CD4-positive, alpha-beta T cell treated with Interleukin-12 subunit alpha and Interleukin-12 subunit beta, for 1 hour (primary cell): Measurements from ENCODE around the gene CHL1.

Experiments
- DNase-seq: peaks from one replicate; pipeline ENCODE4 v3.0.0-alpha.2; 2020

Gene CHL1

DNA sequence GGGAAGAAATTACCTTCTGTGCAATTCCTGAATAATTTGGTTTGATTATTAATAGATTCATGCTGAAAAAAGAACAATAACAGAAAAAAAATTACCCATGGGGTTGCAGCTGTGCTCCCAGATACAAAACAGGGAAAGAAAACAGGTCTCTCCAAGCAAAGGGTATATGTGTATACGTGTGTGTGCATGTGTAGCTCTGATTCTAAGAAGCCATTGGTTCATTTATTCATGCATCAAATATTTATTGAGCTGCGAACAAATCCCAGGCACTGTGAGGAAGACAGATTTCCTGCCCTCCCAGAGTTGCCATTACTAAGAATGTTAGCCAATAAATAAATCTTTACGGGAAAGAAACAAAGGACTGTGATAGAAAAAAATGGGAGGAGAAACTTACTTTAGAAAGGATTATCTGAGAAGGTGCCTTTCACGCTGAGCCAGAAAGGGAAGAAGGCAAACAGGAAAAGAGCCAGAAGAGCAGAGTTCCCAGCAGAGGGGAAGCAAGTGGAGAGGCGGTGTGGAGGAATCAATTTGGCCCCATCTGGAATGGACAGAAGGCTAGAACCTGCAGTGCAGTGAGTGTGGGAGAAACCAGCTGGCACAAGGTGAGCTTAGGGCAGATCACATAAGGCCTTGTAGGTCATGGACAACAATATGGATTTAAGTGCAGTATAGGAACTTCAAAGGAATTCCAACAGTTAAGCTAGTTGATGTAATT is 20.7 kb downstream of the CHL1 start:
- DNase-seq, result no peak

DNA sequence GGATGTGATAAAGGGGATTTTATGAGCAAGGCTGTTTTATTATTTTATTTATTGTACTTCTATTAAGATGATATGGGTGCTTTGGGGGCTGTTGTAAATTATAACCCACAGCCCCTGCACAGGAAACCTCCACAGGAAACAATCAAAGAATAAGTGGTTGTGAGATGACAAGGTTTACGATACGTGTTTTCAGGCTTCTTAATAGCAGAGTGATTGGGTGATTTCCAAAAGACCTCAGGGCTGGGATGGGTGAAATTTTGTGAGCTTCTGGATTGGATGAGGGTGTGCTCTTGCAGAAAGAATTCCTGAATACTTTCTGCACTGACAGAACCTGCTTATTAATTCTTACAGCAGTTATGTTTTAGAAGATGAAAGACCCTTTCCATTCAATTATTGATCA is 21.4 kb downstream of the CHL1 start:
- DNase-seq, result no peak

DNA sequence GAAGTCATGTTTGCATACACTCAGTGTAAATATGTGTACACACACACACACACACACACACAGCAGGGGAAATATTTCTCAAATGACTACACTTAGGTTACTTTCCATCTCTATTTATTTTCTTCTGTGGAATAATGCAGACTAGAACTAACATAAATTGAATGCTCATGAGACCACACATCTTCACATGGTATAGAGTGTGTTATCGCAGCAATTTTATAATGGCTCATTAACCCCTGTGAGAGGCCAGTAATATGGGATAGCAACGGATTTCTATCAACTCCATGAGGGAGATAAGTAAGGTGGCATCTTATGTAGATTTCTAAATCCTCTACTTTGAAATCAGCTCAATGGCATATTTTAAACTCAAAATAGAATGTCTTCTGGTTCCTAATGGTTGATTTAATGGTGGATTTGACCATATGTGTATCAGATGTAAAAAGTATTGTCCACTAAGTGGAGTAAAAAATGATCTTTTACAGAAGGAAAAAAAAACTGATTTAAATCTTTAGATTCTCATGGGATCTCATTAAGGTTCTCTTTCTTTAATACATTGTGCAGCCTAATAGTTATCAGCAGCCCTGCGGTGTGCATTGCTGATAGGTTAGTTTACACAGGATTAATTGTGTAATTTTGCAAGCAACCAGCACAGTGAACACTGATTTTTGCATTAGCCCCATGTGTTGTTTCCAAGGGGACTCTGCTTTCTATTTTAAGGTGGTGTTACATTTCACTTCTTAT is 32.0 kb downstream of the CHL1 start:
- no peak for DNase-seq

DNA sequence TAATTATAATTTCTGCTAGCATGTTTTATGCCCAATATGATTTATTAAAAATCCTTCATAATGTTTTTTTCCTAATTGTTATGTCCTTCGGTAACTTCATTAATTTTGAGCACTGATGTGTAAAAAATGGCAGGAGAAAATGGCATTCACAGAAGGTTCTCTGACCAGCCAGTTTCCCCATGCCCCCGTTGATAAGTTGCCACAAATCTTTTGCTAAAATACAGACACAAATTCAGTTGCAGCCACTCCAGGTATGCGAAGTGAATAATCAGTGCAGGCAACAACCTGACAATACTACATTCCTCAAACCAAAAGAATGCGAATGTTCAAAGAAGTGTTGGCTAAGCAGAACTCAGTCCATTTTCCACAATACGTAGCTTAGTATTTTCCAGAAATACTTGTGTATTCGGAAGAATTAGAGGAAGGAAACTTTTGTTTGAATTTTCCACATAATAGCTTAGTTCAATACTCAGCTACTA is 32.7 kb downstream of the CHL1 start:
- no peak for DNase-seq

DNA sequence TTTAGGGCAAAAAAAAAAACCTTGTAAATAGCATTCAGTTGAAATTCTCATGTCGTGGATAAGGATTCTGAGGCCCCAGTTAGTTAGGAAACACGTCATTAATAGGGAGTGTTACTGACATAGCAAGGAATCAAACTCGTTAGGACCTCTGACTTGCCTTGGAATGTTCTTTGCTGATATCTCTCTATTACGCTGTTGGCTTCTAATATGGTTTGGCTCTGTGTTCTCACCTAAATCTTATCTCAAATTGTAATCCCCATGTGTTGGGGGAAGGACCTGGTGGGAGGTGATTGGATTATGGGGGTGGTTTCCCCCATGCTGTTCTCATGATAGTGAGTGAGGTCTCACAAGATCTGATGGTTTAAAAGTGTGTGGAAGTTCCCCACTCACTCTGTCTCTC is 40.3 kb downstream of the CHL1 start:
- no peak for DNase-seq

DNA sequence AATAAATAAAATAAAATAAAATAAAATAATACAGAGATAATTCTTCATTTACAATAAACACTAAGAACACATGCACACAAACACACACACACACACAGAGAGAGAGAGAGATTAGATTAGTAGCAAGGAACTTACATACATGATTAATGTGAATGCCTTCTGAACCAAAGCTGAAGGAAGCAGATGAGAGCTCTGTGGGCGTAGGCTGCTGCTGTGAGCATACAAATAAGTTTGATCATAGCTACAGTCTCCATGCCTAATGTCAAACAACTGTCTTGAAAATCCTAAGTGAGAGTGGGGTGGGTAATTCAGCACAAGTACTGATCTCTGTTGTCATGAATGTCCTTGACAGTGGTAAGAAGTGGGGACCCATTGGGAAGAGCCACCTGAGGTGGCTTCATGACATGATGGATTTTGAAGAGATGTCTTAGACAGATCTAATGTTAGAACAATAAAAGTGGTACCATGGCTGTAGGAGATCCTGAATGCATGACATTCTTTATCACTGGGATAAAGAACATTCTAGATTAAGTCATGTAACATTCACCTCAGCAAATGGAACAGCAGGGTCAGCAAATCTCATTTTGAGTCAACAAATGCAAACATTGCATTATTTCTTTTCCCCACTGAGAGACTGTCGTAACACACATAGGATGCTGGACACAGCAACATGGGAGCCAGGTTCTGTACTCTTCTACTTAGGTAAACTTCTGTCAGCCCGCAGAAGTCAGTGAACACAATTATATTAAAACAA is 46.2 kb downstream of the CHL1 start:
- no peak for DNase-seq

DNA sequence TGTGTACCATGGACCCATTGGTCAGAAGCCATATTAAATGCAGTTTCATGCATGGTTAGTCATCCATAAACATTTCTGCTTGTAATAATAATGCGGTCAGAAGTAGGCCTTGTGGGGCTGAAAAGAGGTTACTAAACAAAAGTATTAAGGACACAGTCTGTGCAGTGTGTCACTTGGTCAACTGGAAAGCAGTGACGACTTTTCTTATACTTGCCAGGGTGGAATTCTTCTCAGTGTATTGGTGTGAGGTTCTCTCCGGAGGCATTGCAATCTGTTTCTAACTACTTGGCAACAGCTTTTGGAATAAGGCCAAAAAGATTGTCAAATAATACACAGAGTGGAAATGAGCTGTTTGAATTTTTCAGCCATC is 46.8 kb downstream of the CHL1 start:
- DNase-seq, result no peak

DNA sequence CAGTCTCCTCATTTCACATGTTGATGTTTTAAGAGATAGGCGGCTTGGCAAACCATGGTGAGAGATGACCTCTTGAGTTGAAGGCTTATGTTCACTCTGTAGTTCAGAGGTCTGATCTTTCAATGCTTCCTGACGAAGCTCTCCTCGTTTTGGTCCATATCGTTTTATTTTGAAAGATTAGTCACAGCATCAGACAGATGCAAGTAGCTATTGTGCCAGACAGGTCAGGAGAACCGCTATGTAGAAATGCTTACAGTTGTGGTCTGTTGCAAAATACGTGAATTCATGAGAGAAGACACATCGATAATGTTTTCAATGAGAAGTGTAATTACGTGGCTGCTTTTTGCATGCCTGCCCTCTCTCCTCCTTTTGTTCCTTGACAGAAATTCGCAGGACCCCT is 47.5 kb downstream of the CHL1 start:
- DNase-seq, result no peak

DNA sequence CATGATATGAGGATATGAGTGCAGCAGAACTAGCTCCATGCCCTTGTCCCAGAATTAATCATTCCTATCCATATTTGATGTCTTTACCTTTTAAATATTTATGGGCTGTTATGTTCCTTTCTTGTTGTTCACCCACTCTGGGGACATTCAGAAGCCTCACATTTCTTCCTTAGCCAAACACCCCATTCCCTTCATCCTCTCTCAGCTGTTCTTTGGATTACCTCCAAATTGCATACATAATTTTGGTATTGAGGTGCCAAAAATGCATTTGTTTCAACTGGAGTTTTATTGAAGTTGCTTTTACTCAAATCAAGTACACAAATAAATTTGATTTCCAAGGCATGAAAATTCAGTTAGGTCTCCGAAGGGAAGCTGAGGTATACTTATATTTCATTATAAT is 51.4 kb downstream of the CHL1 start:
- DNase-seq, result no peak

DNA sequence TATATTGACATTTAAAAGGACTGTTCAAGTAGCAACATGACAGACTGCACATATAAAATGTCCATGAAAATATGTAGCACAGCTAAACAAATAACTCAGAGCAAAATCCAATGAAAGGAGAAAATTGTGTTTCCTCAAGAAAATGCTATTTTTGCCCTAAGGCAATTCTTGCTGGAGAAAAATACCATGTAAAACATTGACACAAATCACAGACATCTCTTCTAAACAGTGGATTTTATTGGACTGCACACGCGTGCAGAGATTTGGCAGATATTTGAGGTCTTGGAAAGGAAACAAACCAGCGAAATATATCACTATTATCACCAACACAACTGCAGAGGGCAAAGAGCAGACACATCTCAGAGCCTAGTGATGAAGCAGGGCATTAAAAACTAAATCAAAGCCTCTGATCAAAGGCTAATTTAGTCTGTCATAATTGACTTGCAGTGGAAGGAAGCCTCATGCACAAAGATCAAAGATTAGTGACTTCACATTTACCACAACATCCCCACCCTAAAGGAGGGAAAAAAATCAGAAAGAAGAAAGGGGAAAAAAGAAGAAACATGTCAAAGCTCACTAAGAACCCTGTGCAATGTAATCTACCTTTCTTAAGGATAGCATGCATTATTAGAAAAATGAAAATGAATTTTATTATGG is 52.4 kb downstream of the CHL1 start:
- no peak for DNase-seq

DNA sequence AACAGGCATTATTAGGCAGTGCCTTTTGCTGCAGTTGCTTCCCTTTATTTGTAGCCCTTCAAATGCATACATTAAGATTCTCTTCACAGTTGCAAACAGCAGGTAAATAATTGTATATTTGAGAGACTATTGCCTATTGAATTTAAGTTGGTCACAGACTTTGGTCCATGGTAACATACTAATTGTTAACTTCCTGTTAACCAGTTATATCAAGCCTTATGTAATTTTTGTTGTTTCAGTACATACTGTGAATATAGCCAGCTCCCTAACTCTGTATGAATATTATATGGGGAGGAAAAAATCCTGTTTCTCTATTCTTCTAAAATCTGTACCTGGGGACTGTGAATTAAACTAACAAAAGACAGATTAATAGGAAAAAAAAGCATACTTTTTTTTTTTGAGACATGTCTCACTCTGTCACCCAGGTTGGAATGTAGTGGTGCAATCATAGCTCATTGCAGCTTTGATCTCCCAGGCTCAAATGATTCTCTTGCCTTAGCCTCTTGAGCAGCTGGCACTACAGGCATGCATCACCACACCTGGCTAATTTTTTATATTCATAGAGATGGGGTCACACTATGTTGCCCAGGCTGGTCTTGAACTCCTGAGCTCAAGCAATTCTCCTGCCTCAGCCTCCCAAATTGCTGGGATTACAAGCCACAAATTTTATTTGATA is 53.2 kb downstream of the CHL1 start:
- no peak for DNase-seq

DNA sequence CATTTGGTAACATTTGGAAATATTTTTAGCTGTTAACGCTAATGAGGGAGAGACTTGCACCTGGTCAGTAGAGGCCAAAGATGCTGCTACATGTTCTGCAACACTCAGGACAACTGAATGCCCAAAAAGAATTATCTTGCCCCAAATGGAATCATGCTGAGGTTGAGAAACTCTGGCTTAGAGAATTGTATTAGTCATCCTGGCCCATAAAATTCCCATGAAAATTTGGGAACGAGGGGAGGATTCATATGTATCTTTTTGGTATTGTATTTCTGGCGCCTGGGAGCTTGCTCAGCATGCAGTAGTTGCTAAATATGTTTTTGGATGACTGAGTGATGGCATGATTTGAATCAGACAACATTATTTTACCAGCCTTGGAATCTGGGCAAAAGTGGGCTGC is 59.9 kb downstream of the CHL1 start:
- DNase-seq, result no peak

DNA sequence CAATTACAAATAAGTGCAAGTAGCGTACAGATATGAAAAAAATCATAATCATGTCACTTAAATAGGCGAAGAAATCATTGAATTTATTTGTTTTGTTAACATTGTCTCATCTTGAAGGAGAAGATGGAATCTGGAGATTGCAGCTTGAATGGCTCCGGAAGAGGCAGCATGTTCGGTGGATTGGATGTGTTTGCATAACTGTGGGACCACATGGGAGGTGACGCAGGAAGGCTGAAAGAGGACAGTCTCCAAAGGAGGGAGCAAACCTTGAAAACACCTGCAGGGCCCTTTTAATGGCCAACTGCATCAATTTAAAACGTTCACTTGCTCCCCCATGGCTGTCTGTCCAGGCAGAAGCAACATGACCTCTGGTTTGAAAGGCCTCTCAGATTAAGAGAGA is 61.3 kb downstream of the CHL1 start:
- DNase-seq, result no peak

DNA sequence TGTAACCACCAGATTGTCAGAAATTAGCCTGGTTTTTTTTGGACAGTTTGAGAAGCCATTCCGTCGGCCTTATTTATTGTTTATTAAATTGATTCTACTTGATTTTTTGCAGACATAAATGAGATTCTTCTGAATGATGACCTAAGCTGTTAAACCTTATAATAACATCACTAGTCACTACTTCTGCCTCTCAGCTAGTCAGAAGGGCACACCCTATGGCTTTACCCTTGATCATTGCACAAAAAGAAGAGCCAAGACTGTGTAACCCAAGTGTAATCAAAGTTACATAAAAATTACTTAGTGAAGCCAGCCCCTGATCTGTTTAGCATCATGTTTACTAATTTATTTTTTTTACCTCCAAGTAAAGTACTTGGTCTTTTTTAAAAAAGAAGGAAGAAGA is 64.3 kb downstream of the CHL1 start:
- DNase-seq, result no peak

DNA sequence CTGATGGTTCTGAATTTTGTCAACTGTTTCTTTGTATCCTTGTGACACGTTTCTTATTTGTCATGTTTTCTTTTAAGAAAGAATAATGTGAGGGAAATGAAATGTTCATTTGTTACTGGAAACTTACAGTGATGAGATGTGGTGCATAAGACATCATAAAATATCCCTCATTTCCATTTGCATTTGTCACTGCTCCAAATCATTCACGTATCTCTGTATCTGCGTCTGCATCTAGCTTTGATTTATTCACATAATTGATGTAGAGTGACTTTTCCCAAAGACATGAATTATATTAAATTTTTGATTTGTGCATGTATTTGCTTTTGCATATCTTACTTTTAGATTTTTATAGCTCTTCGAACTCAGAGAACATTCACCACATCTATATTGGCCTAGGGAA is 66.8 kb downstream of the CHL1 start:
- DNase-seq, result no peak

DNA sequence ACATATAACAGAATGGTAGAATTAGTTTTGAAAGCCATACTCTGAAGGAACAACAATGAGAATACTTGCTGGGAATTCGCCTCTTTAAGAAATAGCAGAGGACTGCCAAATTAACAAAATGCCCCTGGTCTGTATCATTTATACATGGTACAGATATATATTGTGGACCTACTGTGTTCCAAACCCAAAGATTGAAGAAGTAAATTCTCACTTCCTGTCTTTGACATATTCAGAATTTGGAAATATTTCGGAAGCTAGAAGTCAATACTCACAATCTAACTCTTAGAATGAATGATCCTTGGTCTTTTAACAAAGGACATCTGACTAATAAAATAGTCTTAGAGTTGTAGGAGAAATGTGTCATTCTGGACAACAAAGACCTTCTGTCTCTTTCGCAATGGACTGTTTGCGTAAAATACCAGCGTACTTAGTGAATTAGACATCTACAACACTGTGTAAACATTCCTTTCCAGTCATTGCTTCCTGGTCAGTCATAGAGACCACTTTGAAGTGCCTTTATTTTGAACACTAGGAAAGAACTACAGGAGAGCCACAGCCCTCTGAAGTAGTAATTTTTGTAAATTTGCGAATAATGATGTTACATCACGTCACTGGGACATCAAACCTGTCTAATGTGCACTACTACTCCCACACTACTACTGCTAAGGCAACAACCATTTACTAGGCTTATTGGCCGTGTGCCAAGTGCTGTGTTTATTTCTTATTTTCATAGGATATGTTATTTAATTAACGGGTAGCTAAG is 68.0 kb downstream of the CHL1 start:
- DNase-seq, result no peak

DNA sequence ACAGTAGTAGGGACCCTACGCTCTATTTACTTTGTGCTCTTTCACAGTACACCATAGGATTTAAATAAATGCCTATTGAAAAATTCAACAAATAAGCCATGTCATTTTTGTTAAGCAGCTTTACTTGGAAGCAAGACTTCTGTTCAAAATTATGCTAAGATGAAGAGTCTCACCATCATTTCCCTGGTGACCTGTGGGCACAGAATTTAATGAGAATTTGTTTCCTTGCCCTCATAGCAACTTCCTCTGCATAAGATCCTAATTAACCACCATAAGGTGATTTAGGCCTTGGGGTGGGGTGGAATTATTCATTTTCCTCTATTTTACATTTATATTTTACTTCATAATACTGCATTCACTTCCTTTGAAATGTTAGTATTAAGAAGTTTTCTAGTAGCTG is 70.5 kb downstream of the CHL1 start:
- DNase-seq, result no peak

DNA sequence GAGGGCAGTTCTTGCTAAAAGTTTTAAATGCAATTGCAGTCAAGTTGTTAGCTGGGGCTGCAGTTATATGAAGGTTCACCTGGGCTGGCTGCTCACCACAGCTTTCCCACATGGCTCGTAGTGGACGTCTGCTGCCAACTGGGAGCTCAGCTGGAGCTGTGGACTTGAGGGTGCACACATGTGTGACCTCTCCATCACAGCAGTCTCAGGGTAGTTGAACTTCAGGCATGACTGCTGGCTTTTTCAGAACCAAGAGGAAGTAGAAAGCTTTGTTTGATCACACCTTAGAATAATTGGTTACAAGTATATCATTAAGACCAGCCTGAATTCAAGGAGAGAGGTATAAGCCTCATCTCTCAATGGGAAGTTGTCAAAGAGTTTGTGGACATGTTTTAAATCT is 74.1 kb downstream of the CHL1 start:
- no peak for DNase-seq

DNA sequence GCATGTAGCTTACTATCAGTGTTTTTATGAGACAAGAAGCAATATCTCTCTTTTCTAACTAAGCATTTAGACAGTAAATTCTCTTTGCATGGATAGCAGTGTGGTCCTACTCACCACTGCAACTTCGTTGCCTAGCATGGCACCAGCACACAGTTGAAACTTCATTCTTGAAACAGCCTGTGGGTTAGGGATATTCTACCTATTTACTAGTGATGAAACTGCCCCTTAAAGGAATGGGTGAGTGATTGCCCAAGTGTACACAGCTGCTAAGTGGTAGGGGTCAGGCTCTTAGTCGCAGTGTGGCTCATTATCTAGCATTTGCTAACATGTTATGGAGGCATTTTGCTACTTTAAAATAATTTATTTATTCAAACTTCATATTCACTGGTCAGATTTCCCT is 78.4 kb downstream of the CHL1 start:
- DNase-seq, result no peak

DNA sequence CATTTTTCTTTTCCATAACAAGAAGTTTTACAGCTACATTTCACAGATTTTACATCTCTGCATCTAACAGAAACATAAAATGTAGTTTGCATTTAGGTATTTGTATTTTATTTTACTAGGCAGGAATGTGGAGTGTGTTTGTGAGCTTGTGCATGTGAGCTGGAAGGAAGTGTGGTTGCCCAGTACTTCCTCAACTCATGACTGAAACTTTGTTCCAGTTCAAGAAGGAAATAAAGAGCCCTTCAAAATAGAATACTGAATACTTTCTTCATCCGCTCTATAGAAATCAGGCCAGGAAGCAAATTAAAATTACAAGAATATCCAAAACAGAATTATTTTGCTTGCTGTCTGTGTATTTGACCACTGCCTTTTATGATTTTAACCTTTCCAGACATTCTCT is 81.3 kb downstream of the CHL1 start:
- DNase-seq, result no peak

DNA sequence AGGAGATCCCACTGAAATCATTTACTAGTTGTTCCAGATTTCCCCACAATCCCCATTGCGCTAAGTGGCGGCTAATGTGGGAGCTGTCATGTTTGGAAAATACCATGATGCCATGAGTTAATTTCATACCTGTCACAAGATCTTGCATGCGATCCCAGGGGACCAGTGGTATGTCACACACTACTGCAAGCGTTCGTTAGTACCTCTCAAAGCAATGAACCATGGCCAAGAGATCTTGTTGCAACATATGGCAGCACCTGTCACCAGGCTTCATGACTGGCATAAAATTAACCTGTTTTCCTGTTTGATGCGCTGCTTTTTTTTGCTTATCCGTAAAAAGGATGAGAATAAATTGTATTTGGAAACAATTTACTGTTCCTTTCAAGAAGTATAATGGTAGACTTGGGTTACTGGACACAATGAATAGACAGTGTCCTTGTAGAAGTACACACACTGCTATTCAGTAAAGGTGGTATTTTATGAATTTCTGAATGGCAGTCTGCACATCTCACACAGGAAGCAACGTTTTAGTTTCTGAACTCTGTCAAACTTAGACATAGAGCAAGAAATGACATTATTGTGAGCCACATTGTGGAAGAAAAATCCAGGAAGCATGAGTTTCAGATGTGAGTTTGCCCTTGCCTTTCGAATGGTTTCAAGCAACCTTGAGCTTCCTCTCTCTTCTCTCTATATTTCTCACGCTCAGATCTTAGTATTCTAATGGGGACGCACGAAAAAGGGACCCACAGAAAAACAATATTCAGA is 81.9 kb downstream of the CHL1 start:
- no peak for DNase-seq
